ENCODE measurements around the gene GALK1.
A peak's percentile ranks its signal among the peaks of the same experiment; 100 is the strongest.

Gene GALK1

DNA sequence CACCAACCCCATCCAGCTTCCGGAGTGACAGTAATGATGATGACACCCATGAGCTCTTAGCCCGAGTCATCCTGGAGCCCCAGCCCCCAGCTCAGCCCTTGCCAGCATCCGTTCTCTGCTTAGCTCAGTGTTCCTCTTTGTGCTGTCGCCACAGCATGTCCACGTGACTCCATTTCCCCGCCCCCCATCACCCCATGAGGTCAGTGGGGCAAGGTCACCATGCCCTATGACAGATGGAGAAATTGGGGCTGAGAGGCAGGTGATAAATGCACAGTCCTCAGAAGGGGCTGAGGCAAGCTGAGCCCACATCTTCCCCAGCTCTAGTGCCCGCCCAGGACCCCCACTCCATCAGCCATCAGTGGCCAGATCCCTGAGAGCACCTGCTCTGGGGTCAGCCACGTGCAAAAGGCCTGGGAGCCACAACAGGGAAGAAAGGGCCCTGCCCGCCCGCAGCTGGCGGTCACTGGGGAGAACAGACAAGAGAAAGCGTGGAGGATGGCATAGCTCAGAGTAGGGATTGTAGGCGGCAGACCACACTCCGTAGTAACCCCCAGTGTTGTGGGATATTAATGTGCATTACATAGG is 26.7 kb downstream of the GALK1 start:
- Histone ChIP-seq H4K91ac (ENCODE audit: low read depth, low read length, poor library complexity) (no peak overlapping the region), H3K79me1 (ENCODE audit: low read depth, low read length) (peaks cover 4% of the 10 kb centered on the region), H3K9ac (ENCODE audit: low read depth, low read length, poor library complexity) (no peak overlapping the region), H2AFZ (ENCODE audit: low read length) (peak overlapping the region; percentile 72), H2BK15ac (ENCODE audit: low read length) (peak overlapping the region; percentile 21), H2AK5ac (ENCODE audit: low read depth, low read length) (no peak overlapping the region), H3K14ac (ENCODE audit: low read length) (peak overlapping the region; percentile 31), H3K27me3 (ENCODE audit: control insufficient read depth in 3 of 3, insufficient read depth in 3 of 3, low read depth in 1 of 3, low read length in 3 of 3) (peaks cover 0 to 11% (median 0%) of the 10 kb centered on the region in 3 experiments), H3K23ac (ENCODE audit: low read depth, low read length, poor library complexity) (no peak overlapping the region), H3K4me2 (ENCODE audit: insufficient read depth, low read length, poor library complexity, severe bottlenecking) (no peak overlapping the region), H2BK120ac (ENCODE audit: low read depth, low read length) (no peak overlapping the region), H3K9me3 (replicated peaks in 1 of 2; ENCODE audit: control insufficient read depth in 2 of 2, insufficient read depth in 1 of 2, low read depth in 1 of 2, low read length in 2 of 2) (no peaks in the 10 kb centered on the region), H2BK5ac (ENCODE audit: low read length) (no peak overlapping the region), H3K18ac (ENCODE audit: low read length) (no peak overlapping the region), H3K27ac (replicated peaks; ENCODE audit: low read length) (no peak overlapping the region), H3K4ac (ENCODE audit: low read length) (no peak overlapping the region), H2BK12ac (ENCODE audit: low read length) (no peak overlapping the region), H4K8ac (ENCODE audit: low read depth, low read length) (peak overlapping the region; percentile 24), H3K36me3 (replicated peaks in 1 of 2; ENCODE audit: control insufficient read depth in 2 of 2, insufficient read depth in 2 of 2, low read length in 2 of 2) (no peaks in the 10 kb centered on the region), H3K4me3 (ENCODE audit: low read length in 2 of 2) (no peak overlapping the region), H3K4me1 (ENCODE audit: control insufficient read depth in 2 of 2, insufficient read depth in 1 of 2, low read depth in 1 of 2, low read length in 2 of 2) (peaks cover 0 to 10% of the 10 kb centered on the region in 2 donors)
- DNase-seq (ENCODE audit: low spot score): no peak
- WGBS, 2 donors (ENCODE audit: extremely low coverage in 2 of 2, insufficient read length in 2 of 2, insufficient replicate concordance in 1 of 2): no CpG with 5 or more reads among the region's 14 CpGs

DNA sequence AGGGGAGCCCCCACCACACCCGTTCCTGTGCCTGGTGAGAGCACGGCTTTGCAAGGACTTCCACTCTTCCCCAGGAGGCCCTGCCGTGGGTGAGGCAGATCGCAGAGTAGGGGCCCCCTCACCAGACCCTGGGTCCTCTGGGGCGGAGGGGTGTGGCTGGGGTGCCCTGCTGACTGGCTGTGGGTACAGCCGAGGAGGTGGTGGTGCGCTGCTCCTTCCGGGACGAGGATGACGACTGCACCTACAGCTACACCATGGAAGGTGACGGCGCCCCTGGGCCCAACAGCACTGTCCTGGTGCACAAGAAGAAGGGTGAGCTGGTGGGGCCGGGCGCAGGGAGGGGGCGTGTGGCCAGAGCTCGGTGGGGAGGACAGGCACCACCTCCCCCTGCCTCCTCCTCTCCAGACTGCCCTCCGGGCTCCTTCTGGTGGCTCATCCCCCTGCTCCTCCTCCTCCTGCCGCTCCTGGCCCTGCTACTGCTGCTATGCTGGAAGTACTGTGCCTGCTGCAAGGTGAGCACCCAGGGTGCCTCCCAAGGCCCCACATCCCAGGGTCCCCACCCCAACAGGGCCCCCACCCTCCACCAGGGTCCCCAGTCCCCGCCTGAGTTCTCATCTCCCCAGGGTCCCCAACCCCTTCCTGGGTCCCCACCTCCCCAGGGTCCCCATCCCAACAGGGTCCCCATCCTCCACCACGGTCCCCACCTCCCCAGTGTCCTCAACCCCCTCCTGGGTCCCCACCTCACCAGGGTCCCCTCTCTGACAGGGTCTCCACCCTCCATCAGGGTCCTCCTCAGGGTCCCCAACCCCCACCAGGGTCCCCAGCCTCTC is 27.6 kb downstream of the GALK1 start:
- Histone ChIP-seq H3K14ac (ENCODE audit: low read length) (no peak overlapping the region), H2BK15ac (ENCODE audit: low read length) (no peak overlapping the region), H3K9me3 (replicated peaks in 1 of 2; ENCODE audit: control insufficient read depth in 2 of 2, insufficient read depth in 1 of 2, low read depth in 1 of 2, low read length in 2 of 2) (no peaks in the 10 kb centered on the region), H3K27ac (replicated peaks; ENCODE audit: low read length) (no peak overlapping the region), H3K9ac (ENCODE audit: low read depth, low read length, poor library complexity) (peak overlapping the region; percentile 77), H3K18ac (ENCODE audit: low read length) (peak overlapping the region; percentile 64), H3K4ac (ENCODE audit: low read length) (no peak overlapping the region), H2BK5ac (ENCODE audit: low read length) (no peak overlapping the region), H3K27me3 (ENCODE audit: control insufficient read depth in 3 of 3, insufficient read depth in 3 of 3, low read depth in 1 of 3, low read length in 3 of 3) (peaks cover 0 to 11% (median 0%) of the 10 kb centered on the region in 3 experiments), H4K8ac (ENCODE audit: low read depth, low read length) (peak overlapping the region; percentile 48), H4K91ac (ENCODE audit: low read depth, low read length, poor library complexity) (no peak overlapping the region), H3K23ac (ENCODE audit: low read depth, low read length, poor library complexity) (peak overlapping the region; percentile 31), H2BK120ac (ENCODE audit: low read depth, low read length) (peak overlapping the region; percentile 72), H2BK12ac (ENCODE audit: low read length) (peak overlapping the region; percentile 73), H2AK5ac (ENCODE audit: low read depth, low read length) (peak overlapping the region; percentile 81), H3K4me2 (ENCODE audit: insufficient read depth, low read length, poor library complexity, severe bottlenecking) (no peak overlapping the region), H3K79me1 (ENCODE audit: low read depth, low read length) (peaks cover 4% of the 10 kb centered on the region), H3K4me1 (ENCODE audit: control insufficient read depth in 2 of 2, insufficient read depth in 1 of 2, low read depth in 1 of 2, low read length in 2 of 2) (peaks cover 0 to 10% of the 10 kb centered on the region in 2 donors), H2AFZ (ENCODE audit: low read length) (peak overlapping the region; percentile 72), H3K4me3 (ENCODE audit: low read length in 2 of 2) (no peak overlapping the region), H3K36me3 (replicated peaks in 1 of 2; ENCODE audit: control insufficient read depth in 2 of 2, insufficient read depth in 2 of 2, low read length in 2 of 2) (no peaks in the 10 kb centered on the region)
- WGBS, 2 donors (ENCODE audit: extremely low coverage in 2 of 2, insufficient read length in 2 of 2, insufficient replicate concordance in 1 of 2): no CpG with 5 or more reads among the region's 20 CpGs
- no peak for DNase-seq (ENCODE audit: low spot score)

DNA sequence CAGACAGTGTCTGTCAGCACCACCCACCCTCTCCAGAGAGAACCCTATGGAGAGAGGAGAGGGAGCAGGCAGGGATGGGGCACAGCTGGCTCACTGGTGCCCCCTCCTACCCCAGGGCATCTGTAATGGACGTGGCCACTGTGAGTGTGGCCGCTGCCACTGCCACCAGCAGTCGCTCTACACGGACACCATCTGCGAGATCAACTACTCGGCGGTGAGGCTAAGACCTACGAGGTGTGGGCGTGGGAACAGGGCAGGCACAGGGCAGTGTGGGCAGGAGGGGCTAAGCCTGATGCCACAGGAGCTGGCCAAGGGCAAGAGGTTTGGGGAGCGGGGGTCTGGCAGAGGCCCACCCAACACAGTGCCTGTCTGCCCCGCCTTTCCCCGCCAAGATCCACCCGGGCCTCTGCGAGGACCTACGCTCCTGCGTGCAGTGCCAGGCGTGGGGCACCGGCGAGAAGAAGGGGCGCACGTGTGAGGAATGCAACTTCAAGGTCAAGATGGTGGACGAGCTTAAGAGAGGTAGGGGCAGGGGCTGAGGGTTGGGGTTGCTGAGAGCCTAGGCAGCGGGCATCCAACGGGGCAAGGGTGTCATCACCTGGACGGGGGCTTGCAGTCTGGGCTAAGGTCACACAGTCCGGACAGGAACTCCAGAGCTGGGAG is 28.7 kb downstream of the GALK1 start:
- H3K4ac ChIP-seq (ENCODE audit: low read length): no peak overlapping the region
- H2AK5ac ChIP-seq (ENCODE audit: low read depth, low read length): peak overlapping the region; percentile 46
- peaks cover 4% of the 10 kb centered on the region for H3K79me1 ChIP-seq (ENCODE audit: low read depth, low read length)
- no peak overlapping the region for H3K14ac ChIP-seq (ENCODE audit: low read length)
- peak overlapping the region; percentile 28 for H3K18ac ChIP-seq (ENCODE audit: low read length)
- peaks cover 0 to 7% (median 0%) of the 10 kb centered on the region in 3 experiments for H3K27me3 ChIP-seq (ENCODE audit: control insufficient read depth in 3 of 3, insufficient read depth in 3 of 3, low read depth in 1 of 3, low read length in 3 of 3)
- no peak overlapping the region for H3K4me3 ChIP-seq (ENCODE audit: low read length in 2 of 2)
- peaks cover 0 to 10% of the 10 kb centered on the region in 2 donors for H3K4me1 ChIP-seq (ENCODE audit: control insufficient read depth in 2 of 2, insufficient read depth in 1 of 2, low read depth in 1 of 2, low read length in 2 of 2)
- H2BK12ac ChIP-seq (ENCODE audit: low read length): peak overlapping the region; percentile 84
- H4K8ac ChIP-seq (ENCODE audit: low read depth, low read length): no peak overlapping the region
- H3K4me2 ChIP-seq (ENCODE audit: insufficient read depth, low read length, poor library complexity, severe bottlenecking): no peak overlapping the region
- H2BK5ac ChIP-seq (ENCODE audit: low read length): no peak overlapping the region
- no peak overlapping the region for H4K91ac ChIP-seq (ENCODE audit: low read depth, low read length, poor library complexity)
- no peaks in the 10 kb centered on the region for H3K9me3 ChIP-seq (replicated peaks in 1 of 2; ENCODE audit: control insufficient read depth in 2 of 2, insufficient read depth in 1 of 2, low read depth in 1 of 2, low read length in 2 of 2)
- H2BK120ac ChIP-seq (ENCODE audit: low read depth, low read length): no peak overlapping the region
- no peaks in the 10 kb centered on the region for H3K36me3 ChIP-seq (replicated peaks in 1 of 2; ENCODE audit: control insufficient read depth in 2 of 2, insufficient read depth in 2 of 2, low read length in 2 of 2)
- WGBS, 2 donors (ENCODE audit: extremely low coverage in 2 of 2, insufficient read length in 2 of 2, insufficient replicate concordance in 1 of 2): no CpG with 5 or more reads among the region's 26 CpGs
- H2BK15ac ChIP-seq (ENCODE audit: low read length): peak overlapping the region; percentile 37
- no peak for DNase-seq (ENCODE audit: low spot score)
- H3K27ac ChIP-seq (replicated peaks; ENCODE audit: low read length): no peak overlapping the region
- H2AFZ ChIP-seq (ENCODE audit: low read length): no peak overlapping the region
- peak overlapping the region; percentile 31 for H3K23ac ChIP-seq (ENCODE audit: low read depth, low read length, poor library complexity)
- H3K9ac ChIP-seq (ENCODE audit: low read depth, low read length, poor library complexity): peak overlapping the region; percentile 32
